Measurements from ENCODE around the gene TUBA4B. TPM values are rescaled to one million over a fixed set of nuclear protein-coding genes. Genes with fewer than 3 reads are reported as not detected.

The TUBA4B gene
- 0.15 to 0.33 TPM (median 0.20 TPM) in 5 replicates for total RNA-seq (2022; extraction: Qiagen RNA extraction)

GRCh38 chr2:219252900-219253752 is at the start of gene TUBA4B:
Gene TUBA4B, plus strand, starts transcription at chr2:219253243. Its CDS starts 165 bp downstream, at chr2:219253408.

GRCh38 chr2:219206328-219207133 is 46.5 kb upstream of the TUBA4B start, which contains the start of gene ZFAND2B:
Gene ZFAND2B, plus strand, starts transcription at chr2:219206782. Its CDS starts 206 bp downstream, at chr2:219206988.

GRCh38 chr2:219218732-219219701 is 34.0 kb upstream of the TUBA4B start, which contains the start of gene ABCB6:
Gene ABCB6, minus strand, starts transcription at chr2:219218958. Its CDS starts 285 bp downstream, at chr2:219218673.

GRCh38 chr2:219229305-219230058 is 23.6 kb upstream of the TUBA4B start, which contains the start of the genes ANKZF1 and ATG9A:
Gene ANKZF1, plus strand, starts transcription at chr2:219229806. Its CDS starts 452 bp downstream, at chr2:219230258.
Gene ATG9A, minus strand, starts transcription at chr2:219229636. Its CDS starts 1,612 bp downstream, at chr2:219228024.

GRCh38 chr2:219245148-219245898 is 7.7 kb upstream of the TUBA4B start, which contains the start of the genes GLB1L and STK16:
Gene GLB1L, minus strand, starts transcription at chr2:219245444. Its CDS starts 1,871 bp downstream, at chr2:219243573.
Gene STK16, plus strand, starts transcription at chr2:219245479. Its CDS starts 521 bp downstream, at chr2:219246000.

GRCh38 chr2:219253753-219254589 is 928 bp downstream of the TUBA4B start, which contains the start of gene TUBA4A:
Gene TUBA4A, minus strand, starts transcription at chr2:219253918. Its CDS starts 60 bp downstream, at chr2:219253858.

GRCh38 chr2:219279151-219279915 is 26.3 kb downstream of the TUBA4B start, which contains the start of gene DNAJB2:
Gene DNAJB2, plus strand, starts transcription at chr2:219279366. Its CDS starts 468 bp downstream, at chr2:219279834.

GRCh38 chr2:219309278-219309677 is 56.2 kb downstream of the TUBA4B start, which contains the start of gene PTPRN:
Gene PTPRN, minus strand, starts transcription at chr2:219309401. Its CDS starts 69 bp downstream, at chr2:219309332.

Other genes starting within 250 kb of the TUBA4B start
- gene CFAP65, start 211.7 kb upstream of the TUBA4B start, total RNA-seq (2022; extraction: Qiagen RNA extraction) = 0.07 to 0.29 TPM (median 0.20 TPM) in 5 replicates
- gene IHH, start 192.3 kb upstream of the TUBA4B start, total RNA-seq (2022; extraction: Qiagen RNA extraction) = 0.41 to 0.82 TPM (median 0.59 TPM) in 5 replicates
- 15.3 to 21.1 TPM (median 16.6 TPM) in 5 replicates for gene NHEJ1, start 92.4 kb upstream of the TUBA4B start, total RNA-seq (2022; extraction: Qiagen RNA extraction)
- gene SLC23A3, start 83.2 kb upstream of the TUBA4B start, total RNA-seq (2022; extraction: Qiagen RNA extraction) = 0.29 to 0.82 TPM (median 0.65 TPM) in 5 replicates
- 42.9 to 47.2 TPM (median 45.1 TPM) in 5 replicates for gene CNPPD1, start 76.3 kb upstream of the TUBA4B start, total RNA-seq (2022; extraction: Qiagen RNA extraction)
- 69.9 to 85.9 TPM (median 81.8 TPM) in 5 replicates for gene RETREG2, start 75.0 kb upstream of the TUBA4B start, total RNA-seq (2022; extraction: Qiagen RNA extraction)
- 17.3 to 21.3 TPM (median 20.1 TPM) in 5 replicates for gene ZFAND2B, start 46.5 kb upstream of the TUBA4B start, total RNA-seq (2022; extraction: Qiagen RNA extraction)
- 21.9 to 29.4 TPM (median 27.3 TPM) in 5 replicates for gene ABCB6, start 34.3 kb upstream of the TUBA4B start, total RNA-seq (2022; extraction: Qiagen RNA extraction)
- gene ATG9A, start 23.6 kb upstream of the TUBA4B start, total RNA-seq (2022; extraction: Qiagen RNA extraction) = 37.7 to 55.7 TPM (median 44.1 TPM) in 5 replicates
- gene ANKZF1, start 23.4 kb upstream of the TUBA4B start, total RNA-seq (2022; extraction: Qiagen RNA extraction) = 12.0 to 17.8 TPM (median 16.4 TPM) in 5 replicates
- 6.2 to 7.6 TPM (median 6.9 TPM) in 5 replicates for gene GLB1L, start 7.8 kb upstream of the TUBA4B start, total RNA-seq (2022; extraction: Qiagen RNA extraction)
- gene STK16, start 7.8 kb upstream of the TUBA4B start, total RNA-seq (2022; extraction: Qiagen RNA extraction) = 28.8 to 33.9 TPM (median 29.3 TPM) in 5 replicates
- 251 to 336 TPM (median 266 TPM) in 5 replicates for gene TUBA4A, start 675 bp downstream of the TUBA4B start, total RNA-seq (2022; extraction: Qiagen RNA extraction)
- gene DNAJB2, start 26.1 kb downstream of the TUBA4B start, total RNA-seq (2022; extraction: Qiagen RNA extraction) = 34.1 to 40.5 TPM (median 37.7 TPM) in 5 replicates
- 1.0 to 1.5 TPM (median 1.2 TPM) in 5 replicates for gene PTPRN, start 56.2 kb downstream of the TUBA4B start, total RNA-seq (2022; extraction: Qiagen RNA extraction)
- gene RESP18, start 79.5 kb downstream of the TUBA4B start, total RNA-seq (2022; extraction: Qiagen RNA extraction) = not detected in 5 replicates
- 58.3 to 67.2 TPM (median 62.6 TPM) in 5 replicates for gene DNPEP, start 134.7 kb downstream of the TUBA4B start, total RNA-seq (2022; extraction: Qiagen RNA extraction)
- 0.23 to 0.93 TPM (median 0.51 TPM) in 5 replicates for gene DES, start 165.1 kb downstream of the TUBA4B start, total RNA-seq (2022; extraction: Qiagen RNA extraction)
- 6.5 to 10.3 TPM (median 8.3 TPM) in 5 replicates for gene SPEG, start 181.6 kb downstream of the TUBA4B start, total RNA-seq (2022; extraction: Qiagen RNA extraction)
- 36.9 to 40.3 TPM (median 37.8 TPM) in 5 replicates for gene GMPPA, start 245.6 kb downstream of the TUBA4B start, total RNA-seq (2022; extraction: Qiagen RNA extraction)